Measurements from ENCODE around the gene DNAJC1.
"Not testable (repeated sequence)": the region's sequence is repeated elsewhere in the genome, so short reads cannot be mapped to it uniquely, and the experiment has no call there.

The DNAJC1 gene

DNA sequence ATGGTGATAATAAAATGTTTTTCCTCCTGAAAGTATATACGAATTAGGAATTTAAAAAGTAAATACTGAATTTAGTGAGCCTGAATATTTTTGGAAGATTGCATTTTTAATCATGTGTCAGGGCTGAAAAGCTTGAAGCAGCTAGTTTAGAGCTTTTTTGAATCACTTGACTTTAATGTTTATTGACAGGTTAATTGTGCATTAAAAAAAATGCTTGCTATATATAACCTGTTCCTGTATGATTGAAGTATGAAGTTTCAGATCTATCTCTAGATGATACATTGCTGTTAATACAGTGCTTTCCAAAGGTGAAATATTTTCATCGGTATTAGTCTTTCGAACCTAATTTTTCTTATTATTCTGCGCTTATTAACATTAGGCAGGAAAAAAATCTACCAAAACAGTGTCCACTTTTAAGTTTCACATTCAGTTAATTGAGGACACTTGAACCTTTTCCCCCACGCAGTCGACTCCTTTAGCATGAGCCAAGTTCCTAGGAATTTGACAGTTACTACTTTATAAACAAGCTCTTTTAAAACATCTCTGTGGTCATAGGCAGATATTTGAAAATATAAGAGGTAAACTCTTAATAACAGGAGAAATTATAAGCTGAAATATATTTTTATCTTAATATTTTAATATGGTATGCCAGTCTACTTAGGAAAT lies 282.4 kb downstream of the DNAJC1 start:
- no peak for DNase-seq

GRCh38 chr10:21720090-21720489 lies 283.4 kb downstream of the DNAJC1 start:
- DNase-seq, result no peak

DNA sequence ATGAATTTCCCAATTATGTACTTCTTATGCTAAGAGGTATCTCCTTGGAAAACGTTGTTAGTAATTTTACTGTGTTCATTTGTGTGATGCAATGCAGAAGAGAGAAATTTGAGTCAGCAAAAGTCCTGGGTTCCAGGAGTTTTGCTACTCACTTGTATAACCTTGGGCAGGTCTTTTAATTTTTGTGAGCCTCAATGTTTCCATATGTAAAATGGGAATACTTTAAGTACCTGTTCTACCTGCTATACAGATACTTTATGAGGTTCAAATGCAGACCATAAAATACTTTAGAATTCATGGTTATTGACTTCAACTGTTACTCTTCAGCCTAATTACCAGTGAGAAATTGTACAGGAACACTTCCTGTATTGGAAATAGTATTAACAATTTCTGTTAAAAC lies 284.0 kb downstream of the DNAJC1 start:
- no peak for DNase-seq

DNA sequence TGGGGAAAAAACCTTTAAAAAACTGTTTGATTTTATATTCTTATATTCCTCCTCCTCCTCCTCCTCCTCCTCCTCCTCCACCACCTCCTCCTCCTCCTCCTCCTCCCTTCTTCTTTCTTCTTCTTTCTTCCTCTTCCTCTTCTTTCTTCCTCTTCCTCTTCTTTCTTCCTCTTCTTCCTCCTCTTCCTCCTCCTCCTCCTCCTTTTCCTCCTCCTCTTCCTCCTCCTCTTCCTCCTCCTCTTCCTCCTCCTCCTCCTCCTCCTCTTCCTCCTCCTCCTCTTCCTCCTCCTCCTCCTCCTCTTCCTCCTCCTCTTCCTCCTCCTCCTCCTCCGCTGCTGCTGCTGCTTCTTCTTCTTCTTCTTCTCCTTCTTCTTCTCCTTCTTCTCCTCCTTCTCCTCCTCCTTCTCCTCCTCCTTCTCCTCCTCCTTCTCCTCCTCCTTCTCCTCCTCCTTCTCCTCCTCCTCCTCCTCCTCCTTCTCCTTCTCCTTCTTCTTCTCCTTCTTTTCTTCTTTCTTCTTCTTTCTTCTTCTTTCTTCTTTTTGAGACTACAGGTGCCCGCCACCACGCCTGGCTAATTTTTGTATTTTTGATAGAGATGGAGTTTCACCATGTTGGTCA lies 286.0 kb downstream of the DNAJC1 start:
- DNase-seq, result not testable (repeated sequence)

DNA sequence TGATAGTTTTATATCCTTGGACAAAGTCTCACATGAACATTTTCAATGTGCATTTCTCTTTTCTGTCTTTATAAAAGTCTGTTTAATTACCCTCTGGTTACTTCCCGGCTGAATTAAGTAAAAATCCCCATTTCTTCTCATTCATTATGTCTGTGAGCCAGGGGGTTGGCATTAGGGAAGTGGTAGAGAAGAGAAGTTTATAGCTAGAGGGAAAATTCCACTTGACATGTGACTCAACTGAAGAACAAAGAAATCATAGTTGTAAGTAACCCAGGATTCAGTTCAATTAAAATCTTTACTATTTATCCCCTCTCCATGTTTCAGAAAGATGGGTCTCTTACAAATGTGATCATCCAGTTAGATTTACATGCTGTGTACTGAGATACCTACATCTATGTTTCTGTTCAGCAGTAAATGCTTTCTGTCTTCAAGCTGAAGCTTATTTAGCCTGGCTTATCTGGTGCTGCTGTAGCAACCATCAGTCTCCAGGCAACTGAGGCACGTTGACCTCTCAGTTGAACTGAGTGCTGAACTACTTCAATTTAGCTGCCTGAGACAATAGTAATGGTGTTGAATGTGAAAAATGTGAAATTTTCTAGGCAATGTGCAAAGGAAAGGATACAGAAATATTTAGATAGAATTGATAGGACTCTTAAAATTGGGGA lies 287.9 kb downstream of the DNAJC1 start:
- DNase-seq, result no peak

GRCh38 chr10:21712975-21713374 lies 290.6 kb downstream of the DNAJC1 start:
- no peak for DNase-seq

GRCh38 chr10:21707498-21707897 lies 296.0 kb downstream of the DNAJC1 start:
- DNase-seq, result no peak

Data from activated gamma-delta T cell treated with Interleukin-2 at 50 U/mL for 16 hours (primary cell).